HG02852 (cell line): ENCODE measurements around the gene TSSK6.

Experiments used
- ATAC-seq: cut with Tn5 transposase; IDR thresholded peaks from one replicate; pipeline ENCODE4 v1.9.1; 2021; ENCODE audit warnings: mild to moderate bottlenecking, moderate library complexity; ENCODE audit not compliant: unreplicated experiment

TSSK6 gene

GRCh38 chr19:19531951-19532805 lies 16.8 kb upstream of the TSSK6 start:
- no peak for ATAC-seq

GRCh38 chr19:19530889-19531288 lies 15.5 kb upstream of the TSSK6 start:
- ATAC-seq: no peak

GRCh38 chr19:19530423-19530804 lies 15.1 kb upstream of the TSSK6 start:
- no peak for ATAC-seq

- ATAC-seq: no peak
These were observed 14.6 kb upstream of the TSSK6 start for GRCh38 chr19:19529783-19530422.

- ATAC-seq: no peak
These were observed 13.6 kb upstream of the TSSK6 start, which contains the start of gene YJEFN3 for GRCh38 chr19:19528721-19529490. TSS of gene YJEFN3 (plus strand) at chr19:19528911. CDS start at chr19:19528933, 22 bp downstream.

GRCh38 chr19:19527674-19528625 lies 12.6 kb upstream of the TSSK6 start:
- no peak for ATAC-seq

- ATAC-seq: no peak
These were observed 12.0 kb upstream of the TSSK6 start for GRCh38 chr19:19527371-19527656.

- ATAC-seq: no peak
These were observed 11.4 kb upstream of the TSSK6 start for GRCh38 chr19:19526581-19527370.

GRCh38 chr19:19525611-19526380 lies 10.4 kb upstream of the TSSK6 start:
- no peak for ATAC-seq

- ATAC-seq: no peak
These were observed 8.7 kb upstream of the TSSK6 start for GRCh38 chr19:19524053-19524452.

GRCh38 chr19:19523177-19523576 lies 7.8 kb upstream of the TSSK6 start:
- no peak for ATAC-seq

GRCh38 chr19:19520989-19521388 lies 5.6 kb upstream of the TSSK6 start:
- ATAC-seq: no peak

GRCh38 chr19:19517235-19517619 lies 1.9 kb upstream of the TSSK6 start:
- ATAC-seq: no peak

GRCh38 chr19:19515642-19516519 lies 533 bp upstream of the TSSK6 start, which contains the start of gene NDUFA13:
TSS of gene NDUFA13 (plus strand) at chr19:19516225. CDS start at chr19:19516239, 14 bp downstream.
- ATAC-seq: peak; percentile 89

GRCh38 chr19:19514215-19514657 lies 1.1 kb downstream of the TSSK6 start:
- ATAC-seq: no peak

GRCh38 chr19:19513682-19514081 lies 1.7 kb downstream of the TSSK6 start:
- ATAC-seq: no peak

- ATAC-seq: no peak
These were observed 4.9 kb downstream of the TSSK6 start for GRCh38 chr19:19510432-19510831.

GRCh38 chr19:19508217-19508616 lies 7.1 kb downstream of the TSSK6 start:
- no peak for ATAC-seq
